Measurements from ENCODE around the gene DNAI1.

The DNAI1 gene

GRCh38 chr9:34499076-34499475 is 40.5 kb downstream of the DNAI1 start:
- no peak for TF ChIP-seq CTCF (IDR thresholded peaks at IDR 0.05; ENCODE audit: insufficient read depth, low read depth, low read length, missing control alignments)
- peak; percentile 51 for DNase-seq (ENCODE audit: low read depth)
- no peak overlapping the region for H3K4me3 ChIP-seq (ENCODE audit: low read length)

- no peak overlapping the region for H3K4me3 ChIP-seq (ENCODE audit: low read length)
- peak; percentile 56 for DNase-seq (ENCODE audit: low read depth)
- TF ChIP-seq CTCF (IDR thresholded peaks at IDR 0.05; ENCODE audit: insufficient read depth, low read depth, low read length, missing control alignments), result peak; percentile 99
Observed at GRCh38 chr9:34500623-34501267, 42.1 kb downstream of the DNAI1 start.

GRCh38 chr9:34501372-34501771 is 42.8 kb downstream of the DNAI1 start:
- H3K4me3 ChIP-seq (ENCODE audit: low read length), result no peak overlapping the region
- no peak for TF ChIP-seq CTCF (IDR thresholded peaks at IDR 0.05; ENCODE audit: insufficient read depth, low read depth, low read length, missing control alignments)
- DNase-seq (ENCODE audit: low read depth), result no peak

GRCh38 chr9:34501889-34502425 is 43.4 kb downstream of the DNAI1 start:
- peak; percentile 11 for DNase-seq (ENCODE audit: low read depth)
- H3K4me3 ChIP-seq (ENCODE audit: low read length), result no peak overlapping the region
- no peak for TF ChIP-seq CTCF (IDR thresholded peaks at IDR 0.05; ENCODE audit: insufficient read depth, low read depth, low read length, missing control alignments)

GRCh38 chr9:34502471-34502870 is 43.9 kb downstream of the DNAI1 start:
- no peak for DNase-seq (ENCODE audit: low read depth)
- no peak overlapping the region for H3K4me3 ChIP-seq (ENCODE audit: low read length)
- TF ChIP-seq CTCF (IDR thresholded peaks at IDR 0.05; ENCODE audit: insufficient read depth, low read depth, low read length, missing control alignments), result no peak

- DNase-seq (ENCODE audit: low read depth), result no peak
- H3K4me3 ChIP-seq (ENCODE audit: low read length), result no peak overlapping the region
- TF ChIP-seq CTCF (IDR thresholded peaks at IDR 0.05; ENCODE audit: insufficient read depth, low read depth, low read length, missing control alignments), result no peak
Observed at GRCh38 chr9:34502891-34503290, 44.3 kb downstream of the DNAI1 start.

GRCh38 chr9:34503406-34503805 is 44.8 kb downstream of the DNAI1 start:
- no peak for DNase-seq (ENCODE audit: low read depth)
- H3K4me3 ChIP-seq (ENCODE audit: low read length), result no peak overlapping the region
- no peak for TF ChIP-seq CTCF (IDR thresholded peaks at IDR 0.05; ENCODE audit: insufficient read depth, low read depth, low read length, missing control alignments)
